ENCODE data around the gene FBLIM1.

DNA sequence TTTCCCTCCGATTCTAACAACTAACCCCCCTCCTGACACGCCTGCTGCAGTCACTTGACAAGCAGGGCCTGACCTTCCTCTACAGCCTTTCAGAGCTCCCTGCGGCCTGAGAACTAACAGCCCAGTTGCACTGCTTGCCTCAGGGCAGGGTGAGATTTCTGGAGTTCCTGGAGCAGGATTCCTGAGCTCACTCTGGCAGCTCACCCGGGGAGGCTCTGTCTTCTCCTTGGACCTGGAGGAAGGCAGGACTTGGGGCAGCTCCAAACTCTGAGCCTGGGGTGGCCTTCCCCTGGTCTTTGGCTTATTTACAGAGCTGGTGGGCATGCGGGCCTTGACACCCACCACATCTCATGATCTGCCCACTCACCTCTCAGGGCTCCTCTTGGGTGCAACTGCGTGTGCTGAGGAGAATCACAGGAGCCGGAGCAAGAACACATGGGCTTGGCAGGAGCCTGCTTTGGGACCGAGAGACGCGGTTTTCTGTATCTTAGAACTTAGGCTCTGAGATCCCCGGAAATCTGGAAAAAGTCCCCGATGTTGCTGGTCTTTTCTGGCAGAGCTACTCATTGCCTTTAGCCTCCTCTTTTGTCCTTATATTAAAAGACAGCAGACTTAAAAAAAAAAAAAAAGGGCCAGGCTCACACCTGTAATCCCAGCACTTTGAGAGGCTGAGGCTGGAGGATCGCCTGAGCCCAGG lies 35.6 kb upstream of the FBLIM1 start:
- TF ChIP-seq USF2 (CRISPR knock-in tag; IDR thresholded peaks at IDR 0.05) (no peak), ARID4B (CRISPR knock-in tag; IDR thresholded peaks at IDR 0.05; ENCODE audit: borderline replicate concordance) (no peak), ZNF317 (CRISPR knock-in tag; IDR thresholded peaks at IDR 0.05; ENCODE audit: borderline replicate concordance, low read depth) (no peak), GABPB1 (CRISPR knock-in tag; IDR thresholded peaks at IDR 0.05) (no peak), ZNF138 (CRISPR knock-in tag; conservative IDR thresholded peaks at IDR 0.05) (no peak), SP1 (CRISPR knock-in tag; conservative IDR thresholded peaks at IDR 0.05) (no peak), ESRRA (CRISPR knock-in tag; IDR thresholded peaks at IDR 0.05; ENCODE audit: borderline replicate concordance) (no peak), E2F4 (CRISPR knock-in tag; IDR thresholded peaks at IDR 0.05; ENCODE audit: borderline replicate concordance, low read depth) (no peak)
- TF ChIP-seq, protein P1, sequence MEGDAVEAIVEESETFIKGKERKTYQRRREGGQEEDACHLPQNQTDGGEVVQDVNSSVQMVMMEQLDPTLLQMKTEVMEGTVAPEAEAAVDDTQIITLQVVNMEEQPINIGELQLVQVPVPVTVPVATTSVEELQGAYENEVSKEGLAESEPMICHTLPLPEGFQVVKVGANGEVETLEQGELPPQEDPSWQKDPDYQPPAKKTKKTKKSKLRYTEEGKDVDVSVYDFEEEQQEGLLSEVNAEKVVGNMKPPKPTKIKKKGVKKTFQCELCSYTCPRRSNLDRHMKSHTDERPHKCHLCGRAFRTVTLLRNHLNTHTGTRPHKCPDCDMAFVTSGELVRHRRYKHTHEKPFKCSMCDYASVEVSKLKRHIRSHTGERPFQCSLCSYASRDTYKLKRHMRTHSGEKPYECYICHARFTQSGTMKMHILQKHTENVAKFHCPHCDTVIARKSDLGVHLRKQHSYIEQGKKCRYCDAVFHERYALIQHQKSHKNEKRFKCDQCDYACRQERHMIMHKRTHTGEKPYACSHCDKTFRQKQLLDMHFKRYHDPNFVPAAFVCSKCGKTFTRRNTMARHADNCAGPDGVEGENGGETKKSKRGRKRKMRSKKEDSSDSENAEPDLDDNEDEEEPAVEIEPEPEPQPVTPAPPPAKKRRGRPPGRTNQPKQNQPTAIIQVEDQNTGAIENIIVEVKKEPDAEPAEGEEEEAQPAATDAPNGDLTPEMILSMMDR (IDR thresholded peaks at IDR 0.05) = no peak
- TF ChIP-seq, protein P2, sequence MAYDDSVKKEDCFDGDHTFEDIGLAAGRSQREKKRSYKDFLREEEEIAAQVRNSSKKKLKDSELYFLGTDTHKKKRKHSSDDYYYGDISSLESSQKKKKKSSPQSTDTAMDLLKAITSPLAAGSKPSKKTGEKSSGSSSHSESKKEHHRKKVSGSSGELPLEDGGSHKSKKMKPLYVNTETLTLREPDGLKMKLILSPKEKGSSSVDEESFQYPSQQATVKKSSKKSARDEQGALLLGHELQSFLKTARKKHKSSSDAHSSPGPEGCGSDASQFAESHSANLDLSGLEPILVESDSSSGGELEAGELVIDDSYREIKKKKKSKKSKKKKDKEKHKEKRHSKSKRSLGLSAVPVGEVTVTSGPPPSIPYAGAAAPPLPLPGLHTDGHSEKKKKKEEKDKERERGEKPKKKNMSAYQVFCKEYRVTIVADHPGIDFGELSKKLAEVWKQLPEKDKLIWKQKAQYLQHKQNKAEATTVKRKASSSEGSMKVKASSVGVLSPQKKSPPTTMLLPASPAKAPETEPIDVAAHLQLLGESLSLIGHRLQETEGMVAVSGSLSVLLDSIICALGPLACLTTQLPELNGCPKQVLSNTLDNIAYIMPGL (CRISPR knock-in tag; IDR thresholded peaks at IDR 0.05) = no peak
- TF ChIP-seq, protein P3, sequence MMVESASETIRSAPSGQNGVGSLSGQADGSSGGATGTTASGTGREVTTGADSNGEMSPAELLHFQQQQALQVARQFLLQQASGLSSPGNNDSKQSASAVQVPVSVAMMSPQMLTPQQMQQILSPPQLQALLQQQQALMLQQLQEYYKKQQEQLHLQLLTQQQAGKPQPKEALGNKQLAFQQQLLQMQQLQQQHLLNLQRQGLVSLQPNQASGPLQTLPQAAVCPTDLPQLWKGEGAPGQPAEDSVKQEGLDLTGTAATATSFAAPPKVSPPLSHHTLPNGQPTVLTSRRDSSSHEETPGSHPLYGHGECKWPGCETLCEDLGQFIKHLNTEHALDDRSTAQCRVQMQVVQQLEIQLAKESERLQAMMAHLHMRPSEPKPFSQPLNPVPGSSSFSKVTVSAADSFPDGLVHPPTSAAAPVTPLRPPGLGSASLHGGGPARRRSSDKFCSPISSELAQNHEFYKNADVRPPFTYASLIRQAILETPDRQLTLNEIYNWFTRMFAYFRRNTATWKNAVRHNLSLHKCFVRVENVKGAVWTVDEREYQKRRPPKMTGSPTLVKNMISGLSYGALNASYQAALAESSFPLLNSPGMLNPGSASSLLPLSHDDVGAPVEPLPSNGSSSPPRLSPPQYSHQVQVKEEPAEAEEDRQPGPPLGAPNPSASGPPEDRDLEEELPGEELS (CRISPR knock-in tag; IDR thresholded peaks at IDR 0.05) = no peak
- TF ChIP-seq, protein P4, sequence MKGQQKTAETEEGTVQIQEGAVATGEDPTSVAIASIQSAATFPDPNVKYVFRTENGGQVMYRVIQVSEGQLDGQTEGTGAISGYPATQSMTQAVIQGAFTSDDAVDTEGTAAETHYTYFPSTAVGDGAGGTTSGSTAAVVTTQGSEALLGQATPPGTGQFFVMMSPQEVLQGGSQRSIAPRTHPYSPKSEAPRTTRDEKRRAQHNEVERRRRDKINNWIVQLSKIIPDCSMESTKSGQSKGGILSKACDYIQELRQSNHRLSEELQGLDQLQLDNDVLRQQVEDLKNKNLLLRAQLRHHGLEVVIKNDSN (CRISPR knock-in tag; IDR thresholded peaks at IDR 0.05) = no peak

Measured in WTC11 (cell line).